ENCODE data around the gene MRNIP.

Gene MRNIP

GRCh38 chr5:179802207-179802883 is 56.3 kb downstream of the MRNIP start:
- DNase-seq (ENCODE audit: extremely low read depth, insufficient read length), result no peak
- H3K27me3 ChIP-seq (replicated peaks; ENCODE audit: control insufficient read depth, insufficient read depth, low read length), result no peaks in the 10 kb centered on the region
- TF ChIP-seq CTCF (IDR thresholded peaks at IDR 0.05; ENCODE audit: insufficient read depth, low read length, poor library complexity, severe bottlenecking), result no peak
- peaks cover 15% of the 10 kb centered on the region for H3K36me3 ChIP-seq (ENCODE audit: control insufficient read depth, insufficient read depth, low read length)
- H3K4me3 ChIP-seq (replicated peaks; ENCODE audit: low read depth, low read length), result no peak overlapping the region

- DNase-seq (ENCODE audit: extremely low read depth, insufficient read length), result peak; percentile 69
- no peaks in the 10 kb centered on the region for H3K27me3 ChIP-seq (replicated peaks; ENCODE audit: control insufficient read depth, insufficient read depth, low read length)
- peak; percentile 85 for TF ChIP-seq CTCF (IDR thresholded peaks at IDR 0.05; ENCODE audit: insufficient read depth, low read length, poor library complexity, severe bottlenecking)
- no peak overlapping the region for H3K4me3 ChIP-seq (replicated peaks; ENCODE audit: low read depth, low read length)
- H3K36me3 ChIP-seq (ENCODE audit: control insufficient read depth, insufficient read depth, low read length), result peaks cover 15% of the 10 kb centered on the region
Observed at GRCh38 chr5:179801304-179802206, 57.1 kb downstream of the MRNIP start.

GRCh38 chr5:179800696-179801201 is 57.9 kb downstream of the MRNIP start:
- H3K36me3 ChIP-seq (ENCODE audit: control insufficient read depth, insufficient read depth, low read length), result peaks cover 15% of the 10 kb centered on the region
- DNase-seq (ENCODE audit: extremely low read depth, insufficient read length), result no peak
- H3K27me3 ChIP-seq (replicated peaks; ENCODE audit: control insufficient read depth, insufficient read depth, low read length), result no peaks in the 10 kb centered on the region
- H3K4me3 ChIP-seq (replicated peaks; ENCODE audit: low read depth, low read length), result no peak overlapping the region
- no peak for TF ChIP-seq CTCF (IDR thresholded peaks at IDR 0.05; ENCODE audit: insufficient read depth, low read length, poor library complexity, severe bottlenecking)

GRCh38 chr5:179800071-179800695 is 58.4 kb downstream of the MRNIP start:
- Histone ChIP-seq H3K4me3 (replicated peaks; ENCODE audit: low read depth, low read length) (no peak overlapping the region), H3K36me3 (ENCODE audit: control insufficient read depth, insufficient read depth, low read length) (peaks cover 15% of the 10 kb centered on the region), H3K27me3 (replicated peaks; ENCODE audit: control insufficient read depth, insufficient read depth, low read length) (no peaks in the 10 kb centered on the region)
- TF ChIP-seq CTCF (IDR thresholded peaks at IDR 0.05; ENCODE audit: insufficient read depth, low read length, poor library complexity, severe bottlenecking), result no peak
- DNase-seq (ENCODE audit: extremely low read depth, insufficient read length), result no peak

- H3K4me3 ChIP-seq (replicated peaks; ENCODE audit: low read depth, low read length), result no peak overlapping the region
- no peaks in the 10 kb centered on the region for H3K27me3 ChIP-seq (replicated peaks; ENCODE audit: control insufficient read depth, insufficient read depth, low read length)
- H3K36me3 ChIP-seq (ENCODE audit: control insufficient read depth, insufficient read depth, low read length), result peaks cover 15% of the 10 kb centered on the region
- no peak for TF ChIP-seq CTCF (IDR thresholded peaks at IDR 0.05; ENCODE audit: insufficient read depth, low read length, poor library complexity, severe bottlenecking)
- no peak for DNase-seq (ENCODE audit: extremely low read depth, insufficient read length)
Observed at GRCh38 chr5:179799644-179799973, 59.0 kb downstream of the MRNIP start.
